H9 (cell line): Measurements from ENCODE around the gene MYO7B. TPM values are rescaled to one million over a fixed set of nuclear protein-coding genes. Genes with fewer than 3 reads are reported as not detected.

Experiments used
- DNase-seq: peaks from one replicate; pipeline ENCODE4 v3.0.0-alpha.2; 2017
- H2AFZ ChIP-seq: one replicate; pipeline ENCODE4 v1.6.1; 2013; ENCODE audit warnings: mild to moderate bottlenecking, low read length, control low read depth, moderate library complexity
- H2AK5ac ChIP-seq: 2 replicates; pipeline ENCODE4 v1.6.1; 2013; ENCODE audit warnings: low read length, control low read depth, mixed read lengths; ENCODE audit not compliant: insufficient read length
- H2BK120ac ChIP-seq: one replicate; pipeline ENCODE4 v1.6.1; 2013; ENCODE audit warnings: low read depth, mild to moderate bottlenecking, low read length, control low read depth, inconsistent platforms; ENCODE audit not compliant: poor library complexity, severe bottlenecking
- H2BK12ac ChIP-seq: 2 replicates; pipeline ENCODE4 v1.6.1; 2013; ENCODE audit warnings: low read length, control low read depth, mixed read lengths, low read depth; ENCODE audit not compliant: insufficient read length
- H2BK15ac ChIP-seq: 2 replicates; pipeline ENCODE4 v1.6.1; 2013; ENCODE audit warnings: low read depth, low read length, control low read depth
- H2BK20ac ChIP-seq: one replicate; pipeline ENCODE4 v1.6.1; 2013; ENCODE audit warnings: low read depth, mild to moderate bottlenecking, low read length, control low read depth, inconsistent platforms; ENCODE audit not compliant: poor library complexity, severe bottlenecking
- H2BK5ac ChIP-seq: 2 replicates; pipeline ENCODE4 v1.6.1; 2013; ENCODE audit warnings: low read length, control low read depth, mixed read lengths; ENCODE audit not compliant: insufficient read length
- H3K14ac ChIP-seq: 2 replicates; pipeline ENCODE4 v1.6.1; 2013; ENCODE audit warnings: low read length, control low read depth; ENCODE audit not compliant: insufficient read depth
- H3K18ac ChIP-seq: 2 replicates; pipeline ENCODE4 v1.6.1; 2013; ENCODE audit warnings: low read depth, mild to moderate bottlenecking, mixed read lengths, low read length, control low read depth; ENCODE audit not compliant: insufficient read length
- H3K23ac ChIP-seq: 2 replicates; pipeline ENCODE4 v1.6.1; 2013; ENCODE audit warnings: low read length, control low read depth, mixed read lengths, low read depth; ENCODE audit not compliant: insufficient read length
- H3K23me2 ChIP-seq: 2 replicates; pipeline ENCODE4 v1.6.1; 2013; ENCODE audit warnings: low read depth, mild to moderate bottlenecking, mixed read lengths, low read length, control low read depth; ENCODE audit not compliant: insufficient read length, poor library complexity, severe bottlenecking
- H3K27ac ChIP-seq: 2 replicates; pipeline ENCODE4 v1.5.1; 2013; ENCODE audit warnings: low read length, control low read depth, mixed read lengths, low read depth; ENCODE audit not compliant: insufficient read length
- H3K27me3 ChIP-seq: 2 replicates; pipeline ENCODE4 v1.6.1; 2013; ENCODE audit warnings: low read length, control low read depth, inconsistent platforms; ENCODE audit not compliant: insufficient read depth
- H3K4ac ChIP-seq: 2 replicates; pipeline ENCODE4 v1.6.1; 2013; ENCODE audit warnings: low read depth, mild to moderate bottlenecking, control low read depth, inconsistent platforms, low read length, moderate library complexity
- H3K4me1 ChIP-seq: 2 replicates; pipeline ENCODE4 v1.6.1; 2013; ENCODE audit warnings: low read length, control low read depth, inconsistent platforms; ENCODE audit not compliant: insufficient read depth
- H3K4me2 ChIP-seq: 2 replicates; pipeline ENCODE4 v1.6.1; 2013; ENCODE audit warnings: low read length, control low read depth, mixed read lengths; ENCODE audit not compliant: insufficient read length, insufficient read depth
- H3K56ac ChIP-seq: 2 replicates; pipeline ENCODE4 v1.6.1; 2013; ENCODE audit warnings: low read depth, mild to moderate bottlenecking, mixed read lengths, low read length, control low read depth; ENCODE audit not compliant: insufficient read length
- H3K79me1 ChIP-seq: 2 replicates; pipeline ENCODE4 v1.6.1; 2013; ENCODE audit warnings: low read depth, mild to moderate bottlenecking, moderate library complexity, low read length, control low read depth, inconsistent platforms; ENCODE audit not compliant: insufficient read depth, poor library complexity, severe bottlenecking
- H3K79me2 ChIP-seq: 2 replicates; pipeline ENCODE4 v1.6.1; 2013; ENCODE audit warnings: low read length, control low read depth, inconsistent platforms; ENCODE audit not compliant: insufficient read depth
- H3K9ac ChIP-seq: 2 replicates; pipeline ENCODE4 v1.6.1; 2013; ENCODE audit warnings: low read length, control low read depth, mixed read lengths; ENCODE audit not compliant: insufficient read length; ENCODE audit errors: extremely low read depth
- H3K9me3 ChIP-seq: one replicate; pipeline ENCODE4 v1.6.1; 2013; ENCODE audit warnings: low read depth, low read length, inconsistent platforms; ENCODE audit not compliant: control insufficient read depth
- H3T11ph ChIP-seq: one replicate; pipeline ENCODE4 v1.6.1; 2013; ENCODE audit warnings: mild to moderate bottlenecking, low read length, control low read depth, inconsistent platforms
- H4K20me1 ChIP-seq: one replicate; pipeline ENCODE4 v1.6.1; 2013; ENCODE audit not compliant: control insufficient read depth, insufficient read length, insufficient read depth
- H4K5ac ChIP-seq: 2 replicates; pipeline ENCODE4 v1.6.1; 2013; ENCODE audit warnings: low read depth, mild to moderate bottlenecking, mixed read lengths, low read length, control low read depth; ENCODE audit not compliant: insufficient read length
- H4K8ac ChIP-seq: replicated peaks from 2 replicates; pipeline ENCODE4 v1.6.1; 2013; ENCODE audit warnings: low read length, control low read depth, mixed read lengths, low read depth; ENCODE audit not compliant: insufficient read length
- H4K91ac ChIP-seq: 2 replicates; pipeline ENCODE4 v1.6.1; 2013; ENCODE audit warnings: low read depth, mild to moderate bottlenecking, moderate library complexity, mixed read lengths, low read length, control low read depth; ENCODE audit not compliant: insufficient read length
- H3K27ac Mint-ChIP-seq, 3 experiments: 2 replicates in 2 of 3; 3 replicates in 1 of 3; pipeline ENCODE4 v1.8.0; 2020 to 2021; ENCODE audit warnings: mixed read lengths in 3 of 3, mild to moderate bottlenecking in 1 of 3, moderate library complexity in 1 of 3
- H3K27me3 Mint-ChIP-seq: 2 replicates; pipeline ENCODE4 v1.8.0; 2021; ENCODE audit warnings: low read depth, mild to moderate bottlenecking, moderate library complexity, mixed read lengths
- H3K36me3 Mint-ChIP-seq, 3 experiments: 2 replicates in 2 of 3; 3 replicates in 1 of 3; pipeline ENCODE4 v1.8.0; 2020 to 2021; ENCODE audit warnings: low read depth in 3 of 3, mixed read lengths in 3 of 3; ENCODE audit not compliant: insufficient read depth in 1 of 3
- H3K4me1 Mint-ChIP-seq, 2 experiments: 2 replicates each; pipeline ENCODE4 v1.8.0; 2020; ENCODE audit warnings: mixed read lengths in 2 of 2
- H3K4me3 Mint-ChIP-seq, 2 experiments: 2 replicates in 1 of 2; 3 replicates in 1 of 2; pipeline ENCODE4 v1.8.0; 2020 to 2021; ENCODE audit warnings: mild to moderate bottlenecking in 2 of 2, mixed read lengths in 2 of 2, moderate library complexity in 1 of 2
- H3K9me3 Mint-ChIP-seq, 2 experiments: 2 replicates in 1 of 2; 3 replicates in 1 of 2; pipeline ENCODE4 v1.8.0; 2020; ENCODE audit warnings: mild to moderate bottlenecking in 2 of 2, mixed read lengths in 2 of 2, moderate library complexity in 1 of 2
- WGBS: extraction: QIAGEN DNeasy Blood & Tissue Kit; methylation state at CpG from one replicate; pipeline ENCODE4 v1.1.7; 2013; ENCODE audit warnings: missing lambda C conversion rate, low lambda C conversion rate, mixed read lengths; ENCODE audit not compliant: insufficient read length; ENCODE audit errors: extremely low coverage; 5-methylcytosine and 5-hydroxymethylcytosine counted together
- total RNA-seq: library from RNA; stranded (reverse); gene quantifications from 2 replicates; pipeline ENCODE4 v1.2.1, GENCODE V29; 2021
- TF ChIP-seq, protein P1 (sequence below): fragments of 200-600 bp; sonication (generic); conservative IDR thresholded peaks from 3 replicates; pipeline ENCODE4 v1.8.0; 2021; ENCODE audit warnings: antibody characterized with exemption, mild to moderate bottlenecking

The MYO7B gene
- total RNA-seq, 1 experiment from 2014 or later, result not detected

GRCh38 chr2:127545796-127546195, 10.3 kb downstream of the MYO7B start:
- no peak overlapping the region for H2BK15ac ChIP-seq
- DNase-seq, result no peak
- Mint-ChIP-seq H3K9me3 (no peaks in the 10 kb centered on the region; a peak in 1 of 5 replicates), H3K4me1 (no peaks in the 10 kb centered on the region; a peak in 1 of 4 replicates), H3K27me3 (peaks cover 43% of the 10 kb centered on the region), H3K4me3 (no peak overlapping the region), H3K36me3 (no peaks in the 10 kb centered on the region), H3K27ac (no peak overlapping the region)
- no peaks in the 10 kb centered on the region for H3K79me1 ChIP-seq
- H3K56ac ChIP-seq, result no peak overlapping the region
- H2BK120ac ChIP-seq, result no peak overlapping the region
- no peaks in the 10 kb centered on the region for H3K79me2 ChIP-seq
- no peak overlapping the region for H3K14ac ChIP-seq
- H4K20me1 ChIP-seq, result no peaks in the 10 kb centered on the region
- no peak overlapping the region for H3K4ac ChIP-seq
- H3T11ph ChIP-seq, result no peak overlapping the region
- H4K8ac ChIP-seq, result no peak overlapping the region
- no peak overlapping the region for H3K18ac ChIP-seq
- H2BK12ac ChIP-seq, result no peak overlapping the region
- no peak overlapping the region for H2BK20ac ChIP-seq
- no peak overlapping the region for H3K23ac ChIP-seq
- H3K4me2 ChIP-seq, result no peak overlapping the region
- H4K91ac ChIP-seq, result no peak overlapping the region
- no peaks in the 10 kb centered on the region for H3K27me3 ChIP-seq
- H2BK5ac ChIP-seq, result no peak overlapping the region
- H4K5ac ChIP-seq, result no peak overlapping the region
- no peak overlapping the region for H2AFZ ChIP-seq
- H3K9me3 ChIP-seq, result no peaks in the 10 kb centered on the region
- no CpG with 5 or more reads among the region's 1 CpG for WGBS
- no peak overlapping the region for H2AK5ac ChIP-seq
- H3K27ac ChIP-seq, result no peak overlapping the region
- H3K4me1 ChIP-seq, result no peaks in the 10 kb centered on the region
- TF ChIP-seq, protein P1, sequence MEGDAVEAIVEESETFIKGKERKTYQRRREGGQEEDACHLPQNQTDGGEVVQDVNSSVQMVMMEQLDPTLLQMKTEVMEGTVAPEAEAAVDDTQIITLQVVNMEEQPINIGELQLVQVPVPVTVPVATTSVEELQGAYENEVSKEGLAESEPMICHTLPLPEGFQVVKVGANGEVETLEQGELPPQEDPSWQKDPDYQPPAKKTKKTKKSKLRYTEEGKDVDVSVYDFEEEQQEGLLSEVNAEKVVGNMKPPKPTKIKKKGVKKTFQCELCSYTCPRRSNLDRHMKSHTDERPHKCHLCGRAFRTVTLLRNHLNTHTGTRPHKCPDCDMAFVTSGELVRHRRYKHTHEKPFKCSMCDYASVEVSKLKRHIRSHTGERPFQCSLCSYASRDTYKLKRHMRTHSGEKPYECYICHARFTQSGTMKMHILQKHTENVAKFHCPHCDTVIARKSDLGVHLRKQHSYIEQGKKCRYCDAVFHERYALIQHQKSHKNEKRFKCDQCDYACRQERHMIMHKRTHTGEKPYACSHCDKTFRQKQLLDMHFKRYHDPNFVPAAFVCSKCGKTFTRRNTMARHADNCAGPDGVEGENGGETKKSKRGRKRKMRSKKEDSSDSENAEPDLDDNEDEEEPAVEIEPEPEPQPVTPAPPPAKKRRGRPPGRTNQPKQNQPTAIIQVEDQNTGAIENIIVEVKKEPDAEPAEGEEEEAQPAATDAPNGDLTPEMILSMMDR, result no peak
- H3K9ac ChIP-seq, result no peak overlapping the region
- no peaks in the 10 kb centered on the region for H3K23me2 ChIP-seq
